HG02981 (cell line): ENCODE results near the gene SLC25A18.
"Not testable (repeated sequence)": the region's sequence is repeated elsewhere in the genome, so short reads cannot be mapped to it uniquely, and the experiment has no call there.

Experiments used
- ATAC-seq: cut with Tn5 transposase; IDR thresholded peaks from one replicate; pipeline ENCODE4 v1.9.1; 2021; ENCODE audit warnings: mild to moderate bottlenecking, moderate library complexity; ENCODE audit not compliant: unreplicated experiment

Gene SLC25A18

GRCh38 chr22:17603668-17604067 lies 40.4 kb downstream of the SLC25A18 start:
- ATAC-seq, result no peak

DNA sequence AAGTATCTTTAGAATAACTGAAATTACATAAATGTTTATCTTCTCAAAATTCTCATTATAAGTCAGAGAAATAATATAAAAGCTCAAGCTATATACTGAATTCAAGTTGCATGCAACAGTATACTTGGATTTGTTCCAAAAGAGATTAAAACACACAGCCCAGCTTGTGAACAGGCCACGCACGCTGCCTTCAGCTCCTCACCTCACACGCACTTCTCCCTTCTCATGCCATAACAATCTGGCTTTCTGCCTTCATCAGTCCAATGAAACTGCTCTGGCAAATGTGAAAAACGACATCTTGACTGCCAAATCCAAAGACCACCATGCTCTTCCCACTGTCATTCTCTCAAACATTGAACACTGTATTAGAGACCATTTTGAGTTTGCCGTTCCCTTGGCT lies 43.2 kb downstream of the SLC25A18 start:
- no peak for ATAC-seq

- ATAC-seq, result no peak
These were observed 44.7 kb downstream of the SLC25A18 start for GRCh38 chr22:17607891-17608521.

DNA sequence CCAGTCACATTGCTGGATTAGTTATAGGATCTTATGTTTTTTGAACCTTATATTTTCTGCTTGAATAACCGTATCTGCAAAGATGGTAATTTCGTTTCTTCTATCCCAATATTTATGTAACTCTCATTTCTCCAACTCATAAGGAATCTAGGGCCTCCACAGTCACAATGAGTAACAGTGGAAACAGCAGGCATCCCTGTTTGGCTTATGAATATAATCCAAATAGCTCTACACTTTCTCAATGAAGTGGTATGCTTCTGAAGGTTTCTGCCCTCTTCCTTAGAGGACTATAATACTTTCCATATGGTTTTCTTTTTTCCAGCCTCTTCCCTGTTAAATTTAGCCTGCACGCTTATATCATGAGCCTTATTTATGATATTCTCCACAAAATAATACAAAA lies 48.8 kb downstream of the SLC25A18 start:
- no peak for ATAC-seq

DNA sequence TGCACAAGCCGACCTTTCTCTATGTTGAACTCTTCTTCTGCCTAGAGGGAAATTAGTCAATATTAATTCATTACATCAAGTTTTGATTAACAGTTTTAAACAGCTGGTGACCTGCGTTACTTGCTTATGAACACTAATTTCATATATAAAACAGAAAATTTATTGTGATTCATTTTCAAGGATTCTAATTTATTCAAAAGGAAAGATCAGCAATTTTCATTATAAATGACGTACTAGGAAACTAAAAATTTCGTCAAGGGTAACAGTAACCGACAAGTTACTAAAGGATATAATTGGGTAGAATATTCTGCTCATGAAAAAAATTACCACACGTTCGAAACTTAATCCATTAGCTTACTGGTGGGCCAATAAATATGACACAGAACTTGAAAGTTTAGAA lies 50.0 kb downstream of the SLC25A18 start:
- no peak for ATAC-seq

DNA sequence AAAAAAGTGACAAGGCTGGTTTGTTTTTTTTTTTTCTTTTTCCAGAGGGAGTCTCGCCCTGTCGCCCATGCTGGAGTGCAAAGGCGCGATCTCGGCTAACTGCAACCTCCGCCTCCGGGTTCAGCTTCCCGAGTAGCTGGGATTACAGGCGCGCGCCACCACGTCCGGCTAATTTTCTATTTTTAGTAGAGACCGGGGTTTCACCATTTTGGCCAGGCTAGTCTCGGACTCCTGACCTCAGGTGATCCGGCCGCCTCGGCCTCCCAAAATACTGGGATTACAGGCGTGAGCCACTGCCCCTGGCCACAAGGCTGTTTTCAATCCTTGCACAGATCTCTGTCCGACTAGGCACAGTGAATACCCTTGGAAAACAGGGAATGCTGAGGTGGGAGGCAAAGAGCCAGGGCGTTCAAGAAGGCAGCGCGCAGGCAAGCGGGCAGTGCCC lies 64.7 kb downstream of the SLC25A18 start:
- ATAC-seq, result no peak

DNA sequence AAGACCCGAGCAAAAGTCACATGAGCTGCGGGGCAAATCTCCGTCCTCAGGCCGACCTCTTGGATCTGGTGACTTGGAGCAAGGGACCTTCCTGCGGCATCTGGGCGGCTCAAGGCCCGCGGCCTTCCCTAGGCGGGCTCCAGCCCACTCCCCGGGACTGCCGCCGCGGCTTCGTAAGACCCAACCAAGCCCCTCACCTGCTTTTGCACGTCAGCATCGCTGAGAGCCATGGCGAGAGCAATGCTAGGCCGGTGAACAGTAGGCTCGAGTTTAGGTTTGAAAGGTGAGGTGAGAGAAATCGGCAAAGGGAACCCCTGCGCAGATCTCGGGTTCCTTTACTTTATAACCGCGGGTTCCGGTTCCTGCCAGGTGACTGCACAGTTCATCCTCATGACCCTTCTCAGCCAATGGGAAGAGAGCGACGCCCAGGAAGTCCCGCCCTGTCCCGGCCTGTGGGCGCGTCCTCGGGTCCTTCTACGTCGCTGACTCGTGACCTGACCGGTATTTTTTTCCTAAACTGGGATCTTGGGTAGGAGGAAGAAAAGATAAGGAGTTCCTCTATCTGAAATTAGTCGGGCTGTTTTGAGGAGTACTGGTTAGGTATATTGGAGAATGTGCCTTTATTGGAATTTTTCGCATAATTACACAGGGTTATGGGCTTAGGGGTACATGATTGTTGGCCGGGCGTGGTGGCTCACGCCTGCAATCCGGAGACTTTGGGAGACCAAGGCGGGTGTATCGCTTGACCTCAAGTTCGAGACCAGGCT lies 65.3 kb downstream of the SLC25A18 start, which contains the start of gene ATP6V1E1:
ATP6V1E1 (minus strand) TSS at position 344 of the 767 bp plus-strand sequence; CDS start at position 230, 114 bp downstream.
- peak; percentile 100 for ATAC-seq

DNA sequence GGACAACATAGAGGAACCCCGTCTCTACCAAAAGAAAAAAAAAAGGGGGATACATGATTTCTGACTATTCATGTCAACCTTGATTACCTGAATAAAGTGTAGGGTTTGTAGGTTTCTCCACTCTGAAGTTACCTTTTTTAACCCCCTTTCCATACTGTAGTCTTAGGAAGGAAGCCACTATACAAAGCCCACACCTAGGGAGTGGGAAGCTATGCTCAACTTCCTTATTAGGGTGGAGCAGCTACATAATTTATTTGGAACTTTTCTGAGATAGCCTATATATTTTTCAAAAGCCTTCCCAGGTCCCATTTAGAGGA lies 65.8 kb downstream of the SLC25A18 start:
- no peak for ATAC-seq

GRCh38 chr22:17629641-17630040 lies 66.3 kb downstream of the SLC25A18 start:
- no peak for ATAC-seq

- ATAC-seq, result no peak
These were observed 67.8 kb downstream of the SLC25A18 start for GRCh38 chr22:17631076-17631565.

DNA sequence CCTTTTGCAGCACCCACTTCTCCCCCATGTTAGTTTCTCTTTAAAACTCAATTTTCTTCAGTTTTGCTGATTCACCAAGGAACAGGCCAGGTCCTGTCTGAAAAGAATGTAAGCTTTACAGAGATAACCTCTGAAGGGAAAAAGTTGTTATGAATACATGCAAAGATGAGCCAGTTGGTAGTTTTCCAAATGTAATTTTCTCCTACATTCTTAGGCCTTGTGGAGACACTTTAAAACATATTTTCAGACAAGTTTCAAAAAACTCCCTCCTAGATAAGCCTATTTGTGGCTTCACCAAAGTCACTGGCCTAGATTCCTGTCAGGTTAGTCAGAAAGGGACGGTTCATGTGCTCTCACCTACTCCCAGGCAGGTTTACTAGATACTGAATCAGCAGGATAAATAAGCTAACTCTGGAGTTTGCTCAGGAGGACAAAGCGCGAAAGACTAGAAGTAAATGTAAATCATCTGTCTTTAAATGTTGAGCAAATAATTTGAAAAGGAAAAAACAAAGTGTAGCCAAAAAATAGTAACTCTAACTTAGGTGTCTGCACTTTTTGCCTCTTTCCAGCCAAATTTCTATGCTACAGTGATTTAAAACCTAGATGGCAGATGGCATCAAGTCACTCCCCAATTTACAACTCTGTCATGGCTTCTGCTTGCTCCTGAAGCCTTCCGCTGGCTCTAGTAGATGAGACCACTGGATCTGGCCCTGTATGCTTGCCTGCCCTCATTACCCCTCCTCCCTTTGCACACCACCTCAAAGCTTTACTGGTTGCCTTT lies 70.1 kb downstream of the SLC25A18 start:
- no peak for ATAC-seq

GRCh38 chr22:17633998-17634323 lies 70.7 kb downstream of the SLC25A18 start:
- no peak for ATAC-seq

DNA sequence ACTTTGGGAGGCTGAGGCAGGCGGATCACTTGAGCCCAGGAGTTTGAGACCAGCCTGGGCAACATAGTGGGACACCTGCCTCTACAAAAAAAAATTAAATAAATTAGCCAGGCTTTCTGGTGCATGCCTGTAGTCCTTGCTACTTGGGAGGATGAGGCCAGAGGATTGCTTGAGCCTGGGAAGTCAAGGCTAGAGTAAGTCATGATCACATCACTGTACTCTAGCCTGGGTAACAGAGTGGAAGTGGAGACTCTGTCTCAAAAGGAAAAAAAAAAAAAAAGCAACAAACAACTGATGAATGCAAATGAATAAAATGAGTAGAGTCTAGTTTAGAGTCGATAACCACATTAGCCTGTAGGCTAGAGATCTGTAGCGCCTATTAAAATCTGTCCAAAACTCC lies 71.4 kb downstream of the SLC25A18 start:
- no peak for ATAC-seq

DNA sequence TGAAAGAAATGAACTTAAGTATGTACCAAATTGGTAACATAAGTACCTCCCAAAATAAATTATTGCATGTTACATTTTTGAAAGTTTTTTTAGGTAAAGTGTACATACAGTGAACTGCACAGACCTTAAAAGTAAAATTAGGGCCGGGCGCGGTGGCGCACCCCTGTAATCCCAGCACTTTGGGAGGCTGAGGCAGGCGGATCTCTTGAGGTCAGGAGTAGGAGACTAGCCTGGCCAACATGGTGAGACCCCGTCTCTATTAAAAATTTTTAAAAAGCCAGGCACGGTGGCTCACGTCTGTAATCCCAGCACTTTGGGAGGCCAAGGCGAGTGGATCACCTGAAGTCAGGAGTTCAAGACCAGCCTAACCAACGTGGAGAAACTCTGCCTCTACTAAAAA lies 73.6 kb downstream of the SLC25A18 start:
- not testable (repeated sequence) for ATAC-seq

GRCh38 chr22:17637490-17638181 lies 74.3 kb downstream of the SLC25A18 start:
- peak; percentile 9 for ATAC-seq

DNA sequence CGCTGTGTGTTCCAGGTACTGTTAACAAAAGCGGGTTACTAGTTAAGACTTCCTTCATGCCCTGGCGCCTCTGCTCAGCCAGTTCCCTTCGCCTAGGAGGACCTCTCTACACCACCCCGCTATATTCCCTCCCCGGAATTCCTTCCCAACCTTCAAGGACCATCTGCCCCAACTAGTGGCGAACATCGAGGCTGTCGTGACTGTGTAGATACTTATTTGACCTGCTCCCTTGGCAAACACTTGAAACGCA lies 74.8 kb downstream of the SLC25A18 start:
- peak; percentile 18 for ATAC-seq

DNA sequence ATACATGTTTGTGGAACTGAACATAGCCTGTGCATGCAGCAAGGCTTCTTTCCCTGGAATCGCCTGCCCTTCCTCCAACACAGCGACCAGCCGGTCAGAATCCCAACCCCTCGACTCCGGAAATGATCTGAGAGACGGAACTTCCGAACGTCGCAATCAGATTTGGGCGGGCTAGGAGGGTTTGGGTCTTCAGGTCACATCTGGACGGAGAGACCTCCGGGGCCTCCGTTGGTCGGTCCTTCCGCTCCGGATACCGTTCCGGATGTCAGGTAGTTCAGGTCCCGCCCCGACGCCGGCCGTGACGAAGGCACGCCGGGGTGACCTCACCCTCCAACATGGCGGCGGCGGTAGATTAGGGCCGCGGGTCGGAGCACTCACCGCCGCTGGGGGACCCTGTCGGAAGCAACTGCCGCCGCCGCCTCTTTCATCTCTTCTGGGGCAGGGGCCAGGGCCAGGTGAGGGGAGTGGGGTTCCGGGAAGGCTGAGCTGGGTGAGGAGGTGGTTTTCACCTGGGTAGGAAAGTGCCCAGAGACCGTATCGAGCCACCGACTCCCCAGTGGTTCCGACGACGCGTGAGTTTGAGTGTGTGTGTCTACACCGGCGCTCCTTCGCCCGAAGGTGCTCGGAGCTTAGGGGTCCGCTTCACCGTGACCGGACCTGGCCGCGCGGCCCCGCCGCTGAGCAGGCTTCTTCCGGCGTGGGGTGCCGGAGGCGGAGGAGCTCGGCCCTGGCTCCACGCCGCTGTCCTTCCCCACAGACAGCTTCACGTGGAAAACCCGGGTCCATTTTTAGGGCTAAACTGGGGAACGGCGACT lies 75.3 kb downstream of the SLC25A18 start, which contains the start of gene BCL2L13:
BCL2L13 (plus strand) TSS at position 326 of the 815 bp plus-strand sequence. CDS start 16,955 bp downstream, outside the sequence.
- peak; percentile 87 for ATAC-seq

DNA sequence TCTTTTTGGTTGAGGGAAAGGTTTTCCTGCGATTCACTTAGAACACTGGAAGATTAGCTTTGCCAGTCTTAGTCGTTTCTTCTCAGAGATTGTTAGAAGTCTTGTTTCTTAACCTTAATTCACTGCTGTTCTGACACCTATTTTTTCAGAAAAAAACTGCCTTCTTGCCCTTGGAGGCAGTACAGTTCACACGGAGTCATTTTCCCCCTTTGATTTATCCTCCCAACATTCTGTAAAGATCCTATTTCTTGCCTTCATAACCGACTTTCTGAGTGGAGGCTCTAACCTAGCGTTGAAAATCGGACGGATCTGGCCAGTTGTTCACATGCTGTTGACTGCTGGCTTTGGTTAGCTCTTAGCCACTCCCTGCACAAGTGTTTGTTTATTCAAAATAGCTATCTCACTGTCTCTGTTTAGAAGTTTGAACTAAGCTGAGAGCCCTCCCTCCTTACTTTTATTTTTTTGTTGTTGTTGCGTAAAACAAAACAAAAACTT lies 76.0 kb downstream of the SLC25A18 start:
- no peak for ATAC-seq
